UCSD-AML1 (cell line): Measurements from ENCODE around the gene YTHDC2.

Experiments used
- DNase-seq: peaks from one replicate; lab custom pipeline; 2025; ENCODE audit not compliant: unreplicated experiment; lab: John Stamatoyannopoulos, UW

YTHDC2 gene

DNA sequence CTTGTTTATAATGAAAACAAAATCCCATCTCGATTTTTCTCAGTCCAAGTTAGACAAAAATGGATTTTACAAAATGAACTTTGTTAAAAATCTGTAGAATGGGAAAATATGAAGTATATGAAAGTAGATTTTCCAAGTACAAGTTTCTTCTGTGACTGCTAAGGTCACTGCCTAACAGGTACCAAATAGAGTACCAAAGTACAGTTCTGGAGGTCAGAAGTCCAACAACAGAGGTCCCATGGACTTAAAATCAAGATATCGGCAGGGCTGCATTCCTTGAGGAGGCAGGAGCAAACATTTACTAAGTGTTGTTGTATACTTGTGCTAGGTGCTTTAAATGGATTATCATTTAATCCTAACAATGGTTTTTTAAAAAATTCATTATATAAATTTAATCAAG is 5.9 kb downstream of the YTHDC2 start:
- no peak for DNase-seq

DNA sequence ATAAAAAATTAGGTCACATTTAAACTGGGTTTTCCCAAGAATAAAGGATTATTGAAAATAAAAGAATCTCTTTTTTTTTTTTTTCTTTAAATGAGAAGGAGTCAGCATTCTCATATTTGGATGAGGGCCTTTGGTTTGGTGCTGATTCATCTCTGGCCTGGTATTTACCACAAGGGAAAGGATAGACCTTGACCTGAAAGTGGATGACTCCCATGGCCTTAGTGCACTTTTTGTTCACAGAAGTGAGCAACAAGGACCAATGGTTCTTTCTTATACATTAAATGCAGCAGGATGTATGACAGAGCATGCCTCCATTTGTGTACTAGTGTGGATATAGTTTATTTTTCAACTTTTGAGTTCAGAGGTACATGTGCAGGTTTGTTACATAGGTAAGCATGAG is 6.9 kb downstream of the YTHDC2 start:
- no peak for DNase-seq

DNA sequence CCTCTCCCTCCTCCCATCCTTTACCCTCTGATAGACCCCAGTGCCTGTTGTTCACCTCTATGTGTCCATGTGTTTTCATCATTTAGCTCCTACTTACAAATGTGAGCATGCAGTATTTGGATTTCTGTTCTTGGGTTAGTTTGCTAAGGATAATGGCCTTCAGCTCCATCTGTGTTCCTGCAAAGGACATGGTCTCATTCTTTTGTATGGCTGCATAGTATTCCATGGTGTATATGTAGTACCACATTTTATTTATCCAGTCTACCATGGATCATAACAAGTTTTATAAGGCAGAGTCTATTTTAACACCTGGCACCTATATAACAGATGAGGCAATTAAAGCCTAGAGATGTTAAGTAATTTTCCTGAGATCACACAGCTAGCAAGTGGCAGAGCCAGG is 7.4 kb downstream of the YTHDC2 start:
- no peak for DNase-seq

DNA sequence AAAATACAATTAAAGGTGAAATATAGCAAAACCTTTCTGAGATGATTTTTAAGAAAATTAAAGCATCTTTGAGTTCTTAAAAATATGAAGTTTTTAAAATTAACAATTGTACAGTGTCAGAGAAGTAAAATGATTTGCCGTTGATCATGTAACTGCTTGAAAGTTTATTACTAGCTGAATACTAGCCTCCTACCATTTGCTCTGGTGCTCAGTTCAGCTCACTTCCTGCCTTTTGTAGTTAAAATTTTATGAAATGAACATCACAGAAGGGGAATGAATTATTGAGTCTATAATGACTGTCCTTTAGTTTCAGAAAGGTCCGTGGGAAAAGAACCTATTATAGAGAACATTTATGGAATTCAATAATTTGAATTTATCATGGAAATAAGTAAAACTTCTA is 9.7 kb downstream of the YTHDC2 start:
- no peak for DNase-seq

DNA sequence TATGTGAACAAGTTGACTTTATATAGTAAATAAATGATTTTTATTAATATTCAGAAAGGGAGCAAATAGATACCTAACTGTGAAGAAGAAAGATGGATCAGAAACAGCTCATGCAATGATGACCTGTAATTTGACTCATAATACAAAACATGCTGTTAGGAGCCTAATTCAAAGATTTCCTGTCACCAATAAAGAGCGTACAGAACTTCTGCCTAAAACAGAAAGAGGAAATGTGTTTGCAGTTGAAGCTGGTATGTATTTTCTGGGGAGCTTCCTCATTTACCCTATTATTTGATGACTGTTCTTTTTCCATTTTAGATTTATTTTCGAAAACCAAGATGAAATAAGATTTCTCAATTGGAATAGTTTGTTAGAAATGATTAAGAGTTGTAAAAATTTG is 11.4 kb downstream of the YTHDC2 start:
- no peak for DNase-seq

DNA sequence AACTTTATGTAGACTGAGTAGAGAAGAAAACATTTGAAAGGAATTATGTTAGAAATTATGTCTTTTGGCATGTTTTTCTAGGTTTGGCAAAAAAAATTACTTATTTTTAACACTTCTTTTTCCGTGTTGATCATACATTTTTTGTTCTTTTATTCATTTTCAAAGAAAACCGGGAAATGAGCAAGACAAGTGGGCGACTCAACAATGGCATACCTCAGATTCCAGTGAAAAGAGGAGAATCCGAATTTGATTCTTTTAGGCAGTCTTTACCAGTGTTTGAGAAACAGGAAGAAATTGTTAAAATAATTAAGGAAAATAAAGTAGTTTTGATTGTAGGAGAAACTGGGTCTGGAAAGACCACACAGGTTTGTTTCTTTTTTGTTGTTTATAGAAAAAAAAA is 12.9 kb downstream of the YTHDC2 start:
- no peak for DNase-seq

DNA sequence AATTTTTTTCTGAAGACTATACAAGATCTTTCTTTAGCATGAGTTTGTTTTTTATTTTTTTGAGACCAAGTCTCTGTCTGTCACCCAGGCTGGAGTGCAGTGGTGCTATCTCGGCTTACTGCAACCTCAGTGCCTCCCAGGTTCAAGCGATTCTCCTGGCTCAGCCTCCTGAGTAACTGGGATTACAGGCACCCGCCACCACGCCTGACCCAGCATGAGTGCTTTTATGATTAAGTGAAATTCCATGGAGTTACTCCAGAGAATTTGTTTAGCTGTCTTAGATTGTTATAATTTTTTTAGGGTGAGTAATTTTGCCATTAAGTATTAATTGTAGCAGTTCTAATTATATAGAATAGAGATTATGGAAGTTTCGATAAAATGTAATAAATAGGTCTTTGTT is 14.3 kb downstream of the YTHDC2 start:
- DNase-seq: no peak

DNA sequence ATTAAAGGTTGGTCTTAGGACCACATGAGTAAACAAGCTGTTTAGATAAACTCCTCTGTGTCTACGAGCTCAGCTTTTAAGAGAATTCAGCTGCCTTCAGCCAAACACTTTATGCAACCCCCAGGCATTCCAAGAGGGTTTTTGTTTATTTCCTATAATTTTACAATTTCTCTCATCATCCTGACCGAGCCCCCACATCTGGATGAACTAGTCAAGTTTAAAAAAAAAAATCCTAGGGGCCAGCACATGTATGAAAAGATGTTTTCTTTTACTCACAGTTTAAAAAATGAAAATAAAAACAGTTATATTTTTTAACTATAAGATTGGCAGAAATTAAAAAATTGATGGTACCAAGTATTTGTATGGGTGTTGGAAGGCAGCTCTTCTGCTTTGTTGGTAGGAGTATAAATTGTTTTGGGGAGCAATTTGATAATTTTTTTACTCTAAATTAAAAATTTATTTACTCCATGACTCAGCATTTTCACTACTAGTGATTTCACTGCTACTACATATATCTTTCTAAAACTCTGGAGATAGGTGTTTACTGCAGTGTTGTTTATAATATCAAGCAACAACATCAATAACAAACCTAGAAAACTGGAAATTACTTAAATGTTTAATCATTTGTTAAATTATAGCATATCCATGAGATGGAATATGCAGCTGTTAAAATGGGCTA is 18.1 kb downstream of the YTHDC2 start:
- DNase-seq: no peak

DNA sequence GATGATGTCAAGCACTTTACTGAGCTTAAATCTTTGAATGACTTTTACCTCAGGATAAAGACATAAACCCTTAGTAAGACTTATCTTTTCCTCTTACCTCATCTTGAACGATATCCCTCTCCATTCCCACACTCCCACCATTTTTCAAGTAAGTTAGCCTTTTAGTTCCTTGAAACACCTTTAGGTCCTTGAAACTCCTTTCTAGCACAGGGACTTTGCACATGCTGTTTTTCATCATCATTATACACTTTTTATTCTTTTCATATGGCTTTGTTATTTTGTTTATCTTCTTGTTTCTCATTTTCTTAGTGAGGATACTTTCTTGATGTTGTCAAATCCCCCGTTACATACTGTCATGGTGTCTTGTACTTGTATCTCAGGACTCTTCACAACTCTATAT is 24.8 kb downstream of the YTHDC2 start:
- DNase-seq: no peak

DNA sequence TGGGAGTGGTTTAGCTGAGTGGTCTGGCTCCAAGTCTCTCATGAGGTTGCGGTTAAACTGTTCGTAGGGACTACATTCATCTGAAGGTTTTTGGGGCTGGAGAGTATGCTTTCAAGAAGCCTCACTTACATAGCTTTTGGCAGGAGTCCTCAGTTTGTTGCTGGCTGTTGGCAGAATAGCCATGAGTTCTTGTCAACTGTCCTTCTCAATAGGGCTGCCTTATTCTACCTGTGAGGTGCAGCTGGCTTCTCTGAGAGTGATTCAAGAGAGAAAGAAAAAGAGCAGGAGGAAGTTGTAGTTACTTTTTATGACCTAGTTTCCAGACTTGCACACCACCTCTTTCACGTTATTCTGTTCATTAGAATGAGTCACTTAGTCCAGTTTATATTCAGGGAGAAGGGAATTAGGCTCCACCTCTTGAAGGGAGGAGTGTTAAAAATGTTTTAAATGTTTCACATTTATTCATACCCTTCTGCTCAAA is 33.2 kb downstream of the YTHDC2 start:
- no peak for DNase-seq

DNA sequence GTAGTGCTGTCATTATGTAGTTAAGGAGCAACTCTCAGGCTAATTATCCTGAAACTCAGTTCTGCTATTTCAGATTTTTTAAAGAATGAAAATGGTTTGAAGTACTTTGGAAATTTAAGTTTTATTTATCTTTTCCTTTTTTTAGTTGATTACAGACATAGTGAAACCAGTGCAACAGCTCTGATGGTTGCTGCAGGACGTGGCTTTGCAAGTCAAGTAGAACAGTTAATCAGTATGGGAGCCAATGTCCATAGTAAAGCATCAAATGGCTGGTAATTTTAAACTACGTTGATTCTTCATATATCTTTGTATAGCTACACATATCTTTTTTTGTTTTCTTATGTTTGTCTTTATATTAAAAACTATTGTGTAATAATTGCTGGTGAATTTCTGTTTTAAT is 34.9 kb downstream of the YTHDC2 start:
- DNase-seq: no peak

DNA sequence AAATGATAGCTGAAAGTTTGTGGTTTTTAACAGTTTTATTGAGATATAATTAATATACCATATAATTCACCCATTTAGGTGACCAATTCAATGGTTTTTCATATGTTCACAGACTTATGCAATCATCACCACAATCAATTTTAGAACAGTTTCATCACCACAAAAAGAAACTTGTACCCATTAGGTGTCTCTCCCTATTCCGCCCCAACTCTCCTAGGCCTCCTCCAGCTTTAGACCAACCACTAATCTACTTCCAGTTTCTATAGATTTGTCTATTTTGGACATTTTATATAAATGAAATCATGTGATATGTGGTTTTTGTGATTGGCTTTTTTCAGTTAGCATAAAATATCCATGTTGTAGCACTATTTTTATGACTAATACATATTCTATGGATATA is 38.6 kb downstream of the YTHDC2 start:
- DNase-seq: no peak

DNA sequence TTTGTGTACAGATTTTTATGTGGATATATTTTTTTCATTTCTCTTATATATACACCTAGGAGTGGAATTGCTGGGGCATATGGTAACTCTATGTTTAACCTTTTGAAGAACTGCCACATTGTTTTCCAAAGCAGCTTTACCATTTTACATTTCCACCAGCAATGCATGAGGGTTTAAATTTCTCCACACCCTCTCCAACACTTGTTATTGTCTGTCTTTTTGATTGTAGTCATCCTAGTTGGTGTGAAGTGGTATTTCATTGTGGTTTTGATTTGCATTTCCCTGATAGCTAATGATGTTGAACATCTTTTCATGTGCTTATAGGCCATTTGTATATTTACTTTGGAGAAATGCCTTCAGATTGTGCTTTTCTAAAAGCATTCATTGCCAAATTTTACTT is 39.1 kb downstream of the YTHDC2 start:
- DNase-seq: no peak

DNA sequence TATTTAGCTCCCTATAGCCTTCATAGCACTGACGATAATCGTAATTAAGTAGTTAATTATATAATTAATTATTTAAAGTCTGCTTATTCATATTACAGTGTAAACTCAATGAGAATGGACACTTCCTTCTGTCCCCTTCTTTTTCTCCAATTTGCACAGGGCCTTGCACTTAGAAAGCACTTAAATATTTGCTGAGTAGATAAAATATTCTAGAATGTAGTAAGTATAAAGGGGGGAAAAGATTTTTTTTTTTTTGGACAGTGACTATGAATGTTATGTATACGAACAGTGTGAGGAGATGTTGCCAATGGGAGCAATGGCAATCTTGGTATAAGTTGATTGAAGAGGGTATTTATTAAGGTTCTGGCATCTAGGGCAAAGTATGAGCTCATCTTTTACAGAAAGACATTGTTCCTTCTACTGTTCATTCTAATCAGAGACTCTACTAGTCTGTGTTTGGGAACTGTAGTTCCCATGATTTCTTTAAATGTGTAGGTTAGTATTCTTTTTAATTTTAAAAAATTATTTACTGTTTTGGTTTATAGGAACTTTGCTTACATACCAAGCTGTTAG is 49.4 kb downstream of the YTHDC2 start:
- no peak for DNase-seq

DNA sequence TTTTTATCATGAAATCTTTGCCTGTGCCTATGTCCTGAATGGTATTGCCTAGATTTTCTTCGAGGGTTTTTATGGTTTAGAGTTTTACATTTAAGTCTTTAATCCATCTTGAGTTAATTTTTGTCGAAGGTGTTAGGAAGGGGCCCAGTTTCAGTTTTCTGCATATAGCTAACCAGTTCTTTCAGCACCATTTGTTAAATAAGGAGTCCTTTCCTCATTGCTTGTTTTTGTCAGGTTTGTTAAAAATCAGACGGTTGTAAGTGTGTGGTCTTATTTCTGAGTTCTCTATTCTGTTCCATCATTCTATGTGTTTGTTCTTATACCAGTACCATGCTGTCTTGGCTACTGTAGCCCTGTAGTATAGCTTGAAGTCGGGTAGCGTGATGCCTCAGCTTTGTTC is 55.9 kb downstream of the YTHDC2 start:
- DNase-seq: no peak

DNA sequence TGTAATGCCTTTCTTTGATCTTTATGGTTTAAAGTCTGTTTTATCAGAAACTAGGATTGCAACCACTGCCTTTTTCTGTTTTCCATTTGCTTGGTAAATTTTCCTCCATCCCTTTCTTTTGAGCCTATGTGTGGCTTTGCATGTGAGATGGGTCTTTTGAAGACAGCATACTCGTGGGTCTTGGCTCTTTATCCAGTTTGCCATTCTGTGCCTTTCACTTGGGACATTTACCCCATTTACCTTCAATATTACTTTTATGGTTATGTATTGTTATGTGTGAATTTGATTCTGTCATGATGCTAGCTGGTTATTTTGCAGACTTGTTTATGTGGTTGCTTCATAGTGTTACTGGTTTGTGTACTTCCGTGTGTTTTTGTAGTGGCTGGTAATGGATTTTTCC is 59.2 kb downstream of the YTHDC2 start:
- no peak for DNase-seq

DNA sequence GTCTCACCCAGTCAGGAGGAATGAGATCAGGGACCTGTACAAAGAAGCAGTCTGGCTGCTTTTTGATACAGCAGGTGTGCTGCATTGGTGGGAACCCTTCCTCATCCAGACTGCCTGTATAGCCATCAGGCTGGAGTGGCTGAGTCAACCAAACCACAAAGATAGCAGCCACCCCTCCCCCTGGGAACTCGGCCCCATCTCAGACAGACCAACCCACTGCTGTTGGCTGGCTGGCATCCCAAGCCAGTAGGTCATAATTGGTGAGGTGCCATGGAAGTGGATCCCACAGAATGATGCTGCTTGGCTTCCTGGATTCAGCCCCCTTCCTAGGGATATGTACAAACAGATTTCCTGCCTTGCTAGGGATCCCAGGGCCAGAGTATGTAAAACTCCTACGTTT is 60.9 kb downstream of the YTHDC2 start:
- peak; percentile 8 for DNase-seq

DNA sequence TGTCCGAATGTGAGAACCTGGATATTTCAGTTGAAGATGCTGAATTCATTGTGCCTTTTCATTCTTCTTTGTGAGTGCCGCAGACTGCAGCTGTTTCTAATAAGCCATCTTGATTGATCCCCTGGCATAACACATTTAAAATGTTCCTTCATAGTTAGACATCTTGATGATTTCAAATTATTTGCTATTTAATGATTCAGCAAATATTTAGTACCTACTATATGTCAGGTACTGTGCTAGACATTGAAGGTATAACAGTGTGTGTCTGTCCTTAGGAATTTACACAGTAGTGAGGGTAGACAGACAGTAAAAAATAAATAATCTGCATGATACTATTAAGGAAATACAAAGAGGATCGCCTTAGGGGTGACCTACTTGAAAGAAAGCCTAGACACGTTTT is 61.6 kb downstream of the YTHDC2 start:
- no peak for DNase-seq

DNA sequence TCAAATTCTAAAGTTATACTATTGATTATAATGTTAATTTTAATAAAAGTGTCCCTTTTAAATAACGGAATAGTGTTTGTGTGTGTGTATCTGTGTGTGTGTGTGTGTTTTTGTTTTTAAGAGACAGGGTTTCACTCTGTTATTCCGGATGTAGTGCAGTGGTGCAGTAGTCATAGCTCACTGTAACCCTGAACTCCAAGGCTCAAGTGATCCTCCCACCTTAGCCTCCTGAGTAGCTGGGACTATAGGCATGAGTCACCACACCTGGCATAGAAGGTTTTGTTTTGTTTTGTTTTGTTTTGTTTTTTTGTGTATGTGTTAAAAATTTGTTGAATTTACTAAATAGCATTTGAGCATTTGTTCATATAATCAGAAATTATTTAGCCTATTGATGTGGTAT is 64.6 kb downstream of the YTHDC2 start:
- no peak for DNase-seq

DNA sequence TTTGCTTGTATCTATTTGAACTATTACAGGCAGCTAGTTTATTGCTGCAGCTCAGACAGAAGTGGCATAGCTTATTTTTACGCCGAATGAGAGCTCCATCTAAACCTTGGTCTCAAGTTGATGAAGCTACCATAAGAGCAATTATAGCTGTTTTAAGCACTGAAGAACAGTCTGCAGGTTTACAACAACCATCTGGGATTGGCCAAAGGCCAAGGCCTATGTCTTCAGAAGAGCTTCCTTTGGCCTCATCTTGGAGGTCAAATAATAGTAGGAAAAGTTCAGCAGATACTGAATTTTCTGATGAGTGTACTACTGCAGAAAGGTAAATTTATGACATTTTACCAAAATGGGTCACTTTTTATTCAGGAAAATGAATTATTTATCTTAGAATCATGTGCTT is 67.9 kb downstream of the YTHDC2 start:
- no peak for DNase-seq

DNA sequence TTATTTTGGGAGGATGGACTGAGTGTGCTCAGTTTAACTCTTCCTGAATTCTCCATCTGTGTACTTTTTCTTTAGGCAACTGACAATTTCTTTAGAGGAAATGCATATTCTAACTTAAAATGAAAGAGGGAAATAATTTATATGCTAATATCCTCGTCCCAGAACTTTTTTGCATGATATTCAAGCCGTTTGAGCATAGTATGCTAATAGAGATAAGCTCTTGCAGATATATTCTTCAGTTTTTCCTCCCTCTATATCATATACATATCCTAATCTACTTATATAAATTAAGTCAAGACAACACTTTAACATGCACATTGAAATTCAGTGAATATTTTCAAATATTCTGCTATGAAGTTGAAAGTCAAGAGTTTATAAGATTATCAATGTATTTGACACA is 84.7 kb downstream of the YTHDC2 start:
- no peak for DNase-seq

DNA sequence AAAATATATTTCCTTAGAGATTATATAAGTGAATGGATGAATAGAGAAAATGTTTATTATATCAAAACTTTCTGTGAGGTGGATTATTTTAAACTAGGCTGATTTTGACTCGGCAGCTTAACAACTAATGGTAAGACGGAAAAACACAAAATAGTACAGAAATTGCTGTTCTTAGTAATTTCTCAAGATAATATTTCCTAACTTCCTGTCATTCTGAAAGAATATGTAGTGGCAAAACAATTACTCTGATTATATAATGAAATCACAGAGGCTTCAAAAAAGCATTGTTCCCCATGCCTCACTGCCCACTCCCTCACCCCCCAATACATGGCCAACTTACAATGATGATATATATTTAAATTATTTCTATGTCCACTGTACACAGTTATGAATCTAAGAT is 85.4 kb downstream of the YTHDC2 start:
- DNase-seq: no peak

DNA sequence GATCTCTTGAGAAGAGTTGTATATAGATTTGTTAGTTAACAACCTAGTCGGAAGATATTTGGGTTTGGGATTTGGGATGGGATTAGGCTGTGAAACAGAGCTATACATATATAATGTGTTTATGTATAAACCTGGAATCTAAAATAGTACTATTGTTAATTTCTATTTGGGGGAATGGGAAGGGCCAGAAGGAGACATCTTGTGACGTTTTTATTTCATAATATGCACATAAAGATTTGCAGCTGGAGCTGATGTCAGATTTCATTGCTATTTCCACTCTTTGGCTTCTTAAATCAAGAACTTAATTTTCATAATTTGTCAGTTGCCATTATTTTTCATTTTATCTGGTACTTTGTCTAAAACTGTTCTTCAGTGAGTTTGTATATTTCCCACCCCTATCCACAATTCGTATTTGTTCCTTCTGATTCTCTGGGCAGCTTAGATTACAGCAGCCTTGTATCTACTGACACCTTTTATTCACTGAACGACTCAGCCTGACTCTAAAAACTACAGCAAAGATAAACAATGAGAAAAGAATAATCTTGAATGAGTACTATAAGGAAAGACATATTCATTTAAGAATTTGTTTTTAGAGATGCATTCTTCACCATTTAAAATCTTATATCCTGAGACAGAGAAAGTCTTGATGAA is 86.9 kb downstream of the YTHDC2 start:
- DNase-seq: no peak
